Right hindlimb (tissue), 1 donor: ENCODE results near the gene HLA-DMA.

ENCODE experiments used
- DNase-seq: peaks from one replicate; pipeline ENCODE4 v3.0.0-alpha.2; 2018

Gene HLA-DMA

DNA sequence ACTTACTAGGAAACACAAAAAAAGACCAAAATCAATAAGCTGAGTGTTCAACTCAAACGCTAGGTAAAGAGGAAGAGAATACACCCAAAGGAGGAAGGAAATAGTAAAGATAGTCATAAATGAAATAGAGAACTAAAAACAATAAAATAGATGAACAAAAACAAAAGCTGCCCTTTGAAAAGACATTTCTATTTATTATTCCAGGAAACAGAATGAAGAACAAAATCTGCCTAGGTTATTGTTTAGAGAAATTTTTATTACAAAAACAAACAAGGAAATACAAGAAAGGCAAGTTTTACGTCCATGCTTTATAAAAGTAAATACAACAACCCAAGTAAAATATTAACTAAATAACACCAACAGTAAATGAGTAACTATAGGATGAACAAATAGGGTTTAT, 32.2 kb downstream of the HLA-DMA start:
- no peak for DNase-seq

DNA sequence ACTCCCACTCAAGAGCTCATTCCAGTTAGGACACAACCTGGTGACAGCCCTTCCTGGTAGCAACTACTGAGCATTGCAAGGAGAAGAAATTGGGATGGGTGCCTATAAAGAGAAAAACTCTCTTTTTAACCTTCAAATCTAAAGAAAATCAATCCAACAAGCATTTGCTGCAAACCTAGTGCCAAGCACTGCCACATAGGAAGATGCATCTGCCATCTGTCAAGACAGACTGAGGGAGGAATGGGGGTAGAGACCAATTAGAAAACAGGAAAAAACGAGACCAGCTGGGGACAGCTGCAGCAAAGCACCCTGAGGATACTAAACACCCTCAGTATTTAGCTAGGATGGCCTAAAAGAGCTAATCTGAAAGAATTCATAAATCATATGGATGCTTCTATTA, 39.9 kb downstream of the HLA-DMA start:
- no peak for DNase-seq

DNA sequence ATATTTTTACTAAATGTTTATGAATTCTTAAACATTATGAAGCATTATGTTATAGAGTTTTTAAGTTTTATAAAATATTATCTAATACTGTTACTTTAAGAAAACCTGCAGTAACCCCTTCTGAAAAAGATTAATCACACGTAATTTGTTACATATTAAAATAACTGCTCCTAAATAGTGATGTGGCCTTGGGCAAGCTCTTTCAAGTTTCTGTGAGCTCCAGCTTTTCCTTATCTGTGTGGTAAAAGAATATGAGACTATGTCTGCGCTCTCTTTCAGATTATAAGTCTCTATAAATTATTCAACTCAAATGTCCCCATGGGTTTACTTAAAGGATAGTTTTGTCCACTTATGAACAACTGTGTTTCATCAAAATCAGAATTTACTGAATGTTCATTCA, 44.0 kb downstream of the HLA-DMA start:
- DNase-seq, result no peak

DNA sequence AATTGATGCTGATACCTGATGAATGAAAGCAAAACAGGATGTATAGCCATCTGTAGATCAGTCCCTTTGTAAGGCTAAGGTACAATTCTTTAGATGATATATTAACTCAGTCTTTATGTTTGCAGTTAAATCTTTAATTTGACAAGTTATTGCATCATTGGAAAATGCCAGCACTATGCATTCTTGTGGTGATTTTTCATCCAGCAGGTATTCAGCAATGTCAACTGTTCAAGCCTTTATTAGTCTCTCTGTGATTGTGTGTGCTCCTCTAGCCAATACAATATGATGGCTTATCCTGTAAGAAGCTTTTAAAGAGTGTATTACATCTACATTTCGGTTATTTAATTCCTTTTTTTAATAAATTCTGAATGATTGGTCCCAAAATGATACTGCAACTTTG, 46.4 kb downstream of the HLA-DMA start:
- no peak for DNase-seq

DNA sequence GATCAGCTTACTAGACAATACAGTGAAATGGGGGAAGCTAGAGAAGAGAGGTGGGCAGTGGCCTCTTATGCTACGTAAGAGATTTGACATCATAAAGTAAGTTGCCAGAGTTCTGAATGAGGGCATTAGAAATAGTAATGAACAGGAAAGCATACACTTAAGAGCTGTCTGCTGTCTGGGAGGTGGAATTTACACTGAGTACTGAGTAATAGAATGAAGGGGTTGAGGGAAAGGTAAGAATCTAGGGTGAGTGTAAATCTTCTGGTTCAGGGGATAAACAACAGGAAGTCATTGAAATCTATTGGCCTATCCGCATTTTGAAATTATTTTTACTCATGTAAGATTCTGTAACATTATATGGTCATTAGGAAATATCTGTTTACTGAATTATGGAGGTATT, 47.8 kb downstream of the HLA-DMA start:
- DNase-seq, result no peak

DNA sequence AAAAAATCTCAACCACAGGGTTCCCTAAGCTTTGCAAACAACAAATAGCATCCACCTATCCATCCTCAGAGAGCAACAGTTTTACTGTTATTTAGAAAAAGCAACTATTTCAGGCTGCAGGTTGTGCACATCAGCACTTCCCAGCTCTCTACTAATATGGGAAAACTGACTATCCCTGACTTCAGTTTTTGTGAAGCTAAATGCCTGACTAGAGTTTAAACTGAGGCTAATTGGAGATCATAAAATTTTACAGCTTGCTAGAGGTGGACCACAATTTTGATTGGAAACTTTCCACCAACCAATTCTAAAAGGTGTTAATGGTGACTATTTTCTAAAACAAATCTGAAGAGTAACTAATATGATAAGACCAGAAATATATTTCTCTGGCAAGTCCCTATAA, 48.9 kb downstream of the HLA-DMA start:
- no peak for DNase-seq
